SH-SY5Y (cell line): ENCODE measurements around the gene C5orf58.

ENCODE experiments used
- GATA2 ChIP-seq: IDR thresholded peaks from 2 replicates; pipeline ENCODE4 v1.6.1; 2011; ENCODE audit warnings: mild to moderate bottlenecking, low read depth, low read length
- GATA3 ChIP-seq: IDR thresholded peaks from 2 replicates; pipeline ENCODE4 v1.6.1; 2011; ENCODE audit warnings: low read depth, mild to moderate bottlenecking, low read length, moderate library complexity

- TF ChIP-seq GATA3 (no peak), GATA2 (no peak)
Observed at GRCh38 chr5:170292179-170293104, 59.7 kb downstream of the C5orf58 start.
